Activated CD4-positive, alpha-beta T cell treated with anti-CD3 and anti-CD28 coated beads, Interleukin-2, Interleukin-4, amounts not matched to agents 100 ng/mL and 50 ng/mL, durations not matched to agents 16 hours and 8 hours (primary cell): ENCODE measurements around the gene ABR.

Source experiments
- DNase-seq: peaks from one replicate; pipeline ENCODE4 v3.0.0-alpha.2; 2020; ENCODE audit warnings: low spot score

Gene ABR

DNA sequence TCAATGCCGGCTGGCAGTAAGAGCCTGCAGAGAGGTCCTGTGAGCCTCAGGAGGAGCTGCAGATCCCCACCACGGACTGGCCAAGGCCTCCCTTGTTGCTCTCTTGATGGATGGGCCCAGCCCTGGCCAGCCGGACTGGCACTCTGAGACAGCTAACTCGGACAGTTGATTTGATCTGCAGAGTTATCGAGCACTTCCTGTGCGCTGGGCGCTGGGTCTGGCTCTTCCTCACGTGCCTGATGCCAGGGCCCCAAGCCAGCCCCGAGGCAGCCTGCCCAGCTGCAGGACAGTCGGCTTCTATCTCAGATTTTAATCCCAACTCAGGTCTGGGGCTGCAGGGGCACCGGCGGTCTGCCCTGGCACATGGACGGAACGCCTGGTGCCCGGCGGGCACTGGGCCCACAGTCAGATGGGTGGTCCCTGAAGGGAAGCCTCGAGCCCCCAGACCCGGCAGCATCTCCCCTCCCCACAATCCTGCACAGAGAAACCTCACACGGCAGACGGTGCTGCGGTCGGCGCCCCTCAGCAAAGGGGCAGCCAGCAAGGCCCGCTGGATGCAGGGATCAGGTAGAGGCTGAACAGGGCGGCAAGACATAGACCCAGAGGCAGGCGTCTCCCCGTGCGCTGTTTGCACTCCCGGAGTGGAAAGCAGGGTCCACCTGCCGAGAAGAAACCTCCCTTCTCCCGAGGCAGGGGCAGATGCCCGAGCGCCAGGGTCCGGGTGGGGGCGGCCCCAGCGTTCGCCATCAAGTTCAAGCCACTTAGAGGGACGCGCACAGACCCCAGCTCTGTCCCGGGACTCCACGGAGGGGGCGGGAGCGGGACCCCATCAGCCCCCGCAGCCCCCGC, 148.9 kb downstream of the ABR start:
- no peak for DNase-seq

- no peak for DNase-seq
These were observed 149.7 kb downstream of the ABR start for GRCh38 chr17:1029922-1030644.

- DNase-seq, result no peak
These were observed 150.4 kb downstream of the ABR start for GRCh38 chr17:1029196-1029921.

DNA sequence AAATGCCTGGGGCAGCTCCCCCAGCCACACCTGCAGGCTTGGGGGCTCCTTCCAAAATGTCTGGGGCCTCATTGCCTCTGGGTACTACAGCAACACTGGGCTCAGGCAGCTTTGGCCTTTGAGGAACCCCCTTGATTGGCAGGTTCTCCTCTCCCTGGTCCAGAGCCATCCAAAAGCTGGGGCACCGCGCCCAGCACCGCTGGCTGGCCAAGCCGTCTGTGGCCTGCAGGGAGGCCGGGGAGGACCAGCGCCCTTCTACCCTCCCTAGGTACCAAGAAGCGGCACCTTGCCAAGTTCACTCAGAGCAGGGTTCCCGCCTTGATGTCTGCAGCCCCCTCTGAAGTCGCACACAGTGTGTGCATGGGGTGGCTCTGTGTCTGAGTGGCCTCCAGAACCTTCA, 152.7 kb downstream of the ABR start:
- DNase-seq, result no peak

DNA sequence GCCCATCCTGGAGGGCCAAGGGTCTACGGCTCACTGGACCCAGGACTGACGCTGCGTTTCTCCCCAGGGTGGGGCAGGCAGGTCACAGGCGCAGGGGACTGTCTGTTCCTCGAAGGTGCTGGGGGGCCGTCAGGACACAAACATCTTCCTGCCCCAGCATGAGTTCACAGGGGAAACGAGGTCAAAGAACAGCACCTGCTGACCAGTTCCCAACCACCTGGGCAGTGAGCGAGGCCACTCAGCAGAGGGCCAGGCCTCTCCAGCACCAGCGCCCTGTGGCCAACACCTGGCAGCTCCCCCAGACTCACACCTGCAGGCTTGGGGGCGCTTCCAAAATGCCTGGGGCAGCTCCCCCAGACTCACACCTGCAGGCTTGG, 153.2 kb downstream of the ABR start:
- no peak for DNase-seq

DNA sequence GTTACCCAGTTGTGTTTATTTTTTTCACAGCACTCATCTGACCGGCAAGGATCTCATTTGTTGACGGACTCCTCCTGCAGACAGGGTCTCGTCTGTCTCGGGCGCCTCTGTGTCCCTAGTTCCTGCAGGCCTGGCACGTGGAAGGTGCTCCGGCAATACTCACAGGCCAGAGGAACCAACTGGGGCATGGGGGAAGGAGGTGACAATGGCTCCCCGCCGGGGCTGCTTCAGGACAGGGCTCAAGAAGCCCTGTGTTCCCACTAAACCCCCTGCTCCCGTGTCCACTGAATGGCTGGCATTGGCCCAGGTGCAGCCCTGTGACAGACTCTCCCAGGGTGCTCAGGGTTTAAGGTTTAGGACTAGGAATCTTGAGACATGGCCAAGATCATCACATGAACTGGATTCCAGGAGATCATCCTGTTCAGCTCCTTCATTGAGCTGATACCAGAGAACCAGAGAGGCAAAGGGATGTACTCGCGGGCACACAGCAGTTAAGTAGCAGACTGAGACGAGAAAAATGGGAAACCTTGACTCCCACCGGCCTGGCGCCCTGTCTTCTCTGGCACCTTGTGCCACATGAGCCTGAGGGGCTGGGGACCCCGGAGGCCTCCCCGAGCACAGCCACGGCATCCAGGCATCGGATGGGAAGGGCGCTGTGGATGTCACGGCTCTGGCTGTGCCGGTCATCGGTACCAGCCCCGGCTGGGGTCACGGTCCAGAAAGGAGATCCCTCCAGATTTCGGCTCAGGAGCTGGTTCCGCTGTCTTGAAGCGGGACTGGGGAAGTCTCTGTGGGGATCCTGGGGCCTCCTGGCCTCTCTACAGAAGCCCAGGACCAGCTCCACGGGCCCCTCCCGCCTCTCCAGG, 153.8 kb downstream of the ABR start:
- DNase-seq, result no peak

GRCh38 chr17:1024076-1024475, 155.7 kb downstream of the ABR start:
- no peak for DNase-seq

GRCh38 chr17:1022278-1023024, 157.3 kb downstream of the ABR start:
- no peak for DNase-seq

- DNase-seq, result no peak
These were observed 158.6 kb downstream of the ABR start for GRCh38 chr17:1021147-1021546.

GRCh38 chr17:1019451-1019850, 160.3 kb downstream of the ABR start:
- no peak for DNase-seq

DNA sequence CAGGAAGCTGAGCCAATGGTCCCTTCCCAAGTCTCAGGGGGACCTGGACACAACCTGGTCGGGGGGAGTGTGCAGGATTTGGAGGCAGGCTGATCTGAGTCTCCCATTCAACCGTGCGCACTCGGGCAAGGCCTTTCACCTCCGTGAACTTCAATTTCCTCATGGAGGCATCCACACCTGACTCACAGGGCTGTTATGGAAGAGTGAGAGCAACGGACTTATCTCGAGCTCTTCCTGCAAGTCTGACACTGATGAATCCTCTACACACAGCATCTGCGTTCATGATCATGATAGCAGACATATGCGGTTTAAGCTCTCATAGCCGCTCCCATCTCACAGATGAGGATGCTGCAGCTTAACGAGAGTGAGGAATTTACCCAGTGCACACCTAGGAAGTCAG, 161.2 kb downstream of the ABR start:
- no peak for DNase-seq

DNA sequence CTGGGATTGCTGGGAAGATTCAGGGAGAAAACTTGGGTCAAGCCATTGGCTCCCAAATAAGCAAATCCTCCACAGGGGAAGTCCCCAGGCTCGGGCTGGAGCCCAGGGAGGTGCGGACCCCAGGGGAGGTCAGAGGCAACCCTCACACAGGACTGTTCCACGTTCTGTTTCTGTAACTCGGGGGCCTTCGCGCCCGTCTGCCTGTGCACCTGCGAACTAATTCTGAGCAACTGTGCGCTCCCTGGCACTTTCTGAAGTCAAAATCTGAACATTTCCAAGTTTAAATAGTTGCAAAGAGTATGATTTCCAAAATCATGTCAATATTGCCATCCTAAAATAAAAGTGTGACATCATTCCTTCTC, 166.1 kb downstream of the ABR start:
- no peak for DNase-seq

DNA sequence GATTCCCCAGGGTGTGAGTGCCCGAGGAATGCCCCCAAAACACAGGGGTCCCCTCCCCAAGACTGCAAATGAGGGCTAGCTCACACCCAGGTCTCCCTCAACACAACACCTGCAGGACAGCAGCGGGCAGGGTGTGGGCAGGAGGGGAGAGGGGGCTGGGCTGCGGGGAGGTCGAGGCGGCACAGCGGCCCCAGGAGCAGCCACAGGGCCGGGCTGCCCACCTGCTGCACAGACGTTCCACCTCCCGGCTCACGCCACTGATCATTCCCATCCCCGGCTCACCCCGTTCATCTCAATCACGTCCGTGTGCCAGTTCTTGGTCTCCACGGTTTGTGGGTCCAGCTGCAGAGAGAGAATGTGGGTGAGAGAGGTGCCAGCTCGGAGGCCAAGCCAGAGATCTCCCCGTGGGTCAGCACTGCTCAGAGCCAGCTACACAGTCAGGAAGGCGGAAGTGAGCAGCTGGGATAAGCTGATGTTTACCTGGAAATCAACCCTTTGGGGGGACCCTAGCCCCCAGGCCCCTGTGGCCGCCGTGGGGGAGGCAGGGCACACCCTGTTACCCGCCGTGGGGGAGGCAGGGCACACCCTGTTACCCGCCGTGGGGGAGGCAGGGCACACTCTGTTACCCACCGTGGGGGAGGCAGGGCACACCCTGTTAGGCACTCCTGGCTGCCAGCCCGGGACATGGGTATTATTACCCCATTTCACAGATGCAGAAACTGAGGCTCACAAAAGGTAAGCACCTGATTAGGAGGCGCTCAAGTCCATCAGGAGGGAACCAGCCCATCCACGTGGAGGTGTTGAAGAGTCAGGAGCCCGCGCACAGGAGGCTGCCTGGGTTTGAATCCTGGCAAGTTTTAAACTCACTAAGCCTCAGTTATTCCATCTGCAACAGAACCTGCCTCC, 166.7 kb downstream of the ABR start:
- no peak for DNase-seq

- no peak for DNase-seq
These were observed 167.7 kb downstream of the ABR start for GRCh38 chr17:1011760-1012735.

DNA sequence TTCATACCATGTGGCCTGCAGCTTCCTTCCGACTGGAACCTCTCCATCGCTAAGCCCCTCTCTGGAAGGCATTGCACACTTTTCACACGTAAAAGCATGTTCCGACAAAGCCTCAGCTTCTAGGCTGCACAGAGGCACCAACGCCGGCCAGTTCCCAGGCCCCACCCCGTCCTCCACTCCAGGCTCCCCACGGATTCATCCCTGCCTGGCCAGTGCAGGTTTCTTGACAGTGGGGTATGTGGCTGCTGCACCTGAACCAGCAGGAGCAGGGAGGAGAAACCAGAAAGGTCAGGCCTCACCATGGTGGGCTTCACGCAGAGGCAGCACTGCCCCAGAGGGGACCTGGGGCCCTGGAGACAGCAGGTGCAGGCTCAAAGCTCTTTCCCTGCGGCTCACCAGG, 168.6 kb downstream of the ABR start:
- DNase-seq, result no peak

- no peak for DNase-seq
These were observed 169.2 kb downstream of the ABR start for GRCh38 chr17:1010586-1010985.

- no peak for DNase-seq
These were observed 169.7 kb downstream of the ABR start for GRCh38 chr17:1010086-1010450.

GRCh38 chr17:1009229-1010085, 170.3 kb downstream of the ABR start:
- DNase-seq, result no peak
